Medulla oblongata (tissue), 1 donor: ENCODE data around the gene DDX39A.

ENCODE experiments used
- DNase-seq: peaks from one replicate; pipeline ENCODE4 v3.0.0-alpha.2; 2015; ENCODE audit errors: extremely low spot score

Gene DDX39A

GRCh38 chr19:14363183-14364097, 55.7 kb downstream of the DDX39A start:
- no peak for DNase-seq

- no peak for DNase-seq
Observed at GRCh38 chr19:14361824-14362223, 57.3 kb downstream of the DDX39A start.
